GM21526 (cell line): ENCODE results near the gene PLCG2.
"Not testable (repeated sequence)": the region's sequence is repeated elsewhere in the genome, so short reads cannot be mapped to it uniquely, and the experiment has no call there.

Experiments
- ATAC-seq: cut with Tn5 transposase; IDR thresholded peaks from one replicate; pipeline ENCODE4 v1.9.1; 2021; ENCODE audit warnings: moderate library complexity; ENCODE audit not compliant: unreplicated experiment, low FRiP score

The PLCG2 gene

DNA sequence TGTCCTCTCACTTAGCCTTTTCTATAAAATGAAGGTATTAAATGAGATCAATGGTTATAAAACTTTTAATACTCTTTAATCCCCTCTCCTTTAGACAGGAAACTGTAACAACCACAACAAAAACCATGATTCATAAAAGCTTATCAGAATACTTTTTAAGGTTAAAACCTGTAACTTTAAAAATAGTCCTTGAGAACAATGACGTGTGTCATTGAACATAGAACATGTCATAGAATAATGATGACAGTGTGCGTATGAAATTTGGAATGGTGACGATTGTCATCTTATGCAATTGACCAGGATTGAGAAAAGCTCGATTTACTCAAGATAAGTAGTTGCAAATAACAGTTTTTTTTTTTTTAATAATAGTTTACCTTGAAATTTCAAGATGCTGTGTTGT lies 94.1 kb downstream of the PLCG2 start:
- no peak for ATAC-seq

- no peak for ATAC-seq
Observed at GRCh38 chr16:81873843-81874752, 95.0 kb downstream of the PLCG2 start.

DNA sequence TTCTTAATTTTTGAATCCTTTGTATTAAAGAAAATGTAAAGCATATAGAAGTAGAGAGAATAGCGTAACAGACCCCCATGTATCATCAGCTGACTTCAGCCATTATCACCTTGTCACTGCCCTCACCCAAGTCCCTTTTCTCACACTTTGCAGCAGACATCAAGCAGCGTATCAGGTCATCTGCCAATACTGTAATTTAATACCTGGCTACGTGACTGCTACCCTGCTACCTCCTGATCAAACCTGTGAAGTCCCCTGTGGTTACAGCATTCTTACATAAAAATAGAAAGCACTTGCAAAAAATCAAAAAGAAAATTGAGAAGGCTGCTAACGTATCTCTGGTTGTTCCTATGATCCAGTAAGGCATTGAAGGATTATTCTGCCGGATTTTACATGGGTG lies 96.4 kb downstream of the PLCG2 start:
- ATAC-seq, result no peak

- no peak for ATAC-seq
Observed at GRCh38 chr16:81876273-81876900, 97.3 kb downstream of the PLCG2 start.

- not testable (repeated sequence) for ATAC-seq
Observed at GRCh38 chr16:81877490-81877889, 98.4 kb downstream of the PLCG2 start.

DNA sequence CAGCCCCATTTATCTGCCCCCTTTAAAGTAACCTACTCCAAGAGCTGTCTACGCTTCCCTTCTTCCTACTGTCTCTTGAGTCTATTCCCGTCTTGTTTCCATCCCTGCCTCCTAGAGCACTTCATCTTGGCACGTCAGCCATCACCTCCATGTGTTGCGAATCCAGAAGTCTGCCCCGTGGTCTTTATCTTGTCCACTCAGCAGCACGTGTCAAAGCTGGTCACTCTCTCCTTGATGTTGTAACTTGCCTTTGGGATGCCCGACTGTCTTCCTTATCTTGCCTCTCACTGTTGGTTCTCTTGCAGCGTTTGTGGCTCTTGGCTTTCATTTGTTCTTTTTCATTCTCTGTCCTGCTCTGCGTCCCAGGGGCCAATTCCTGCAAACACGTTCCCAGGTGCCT lies 99.4 kb downstream of the PLCG2 start:
- no peak for ATAC-seq

- ATAC-seq, result no peak
Observed at GRCh38 chr16:81879625-81880024, 100.5 kb downstream of the PLCG2 start.

GRCh38 chr16:81880816-81881215 lies 101.7 kb downstream of the PLCG2 start:
- no peak for ATAC-seq

GRCh38 chr16:81881228-81881627 lies 102.1 kb downstream of the PLCG2 start:
- no peak for ATAC-seq

- ATAC-seq, result no peak
Observed at GRCh38 chr16:81882559-81882958, 103.5 kb downstream of the PLCG2 start.

- no peak for ATAC-seq
Observed at GRCh38 chr16:81883235-81883634, 104.1 kb downstream of the PLCG2 start.

DNA sequence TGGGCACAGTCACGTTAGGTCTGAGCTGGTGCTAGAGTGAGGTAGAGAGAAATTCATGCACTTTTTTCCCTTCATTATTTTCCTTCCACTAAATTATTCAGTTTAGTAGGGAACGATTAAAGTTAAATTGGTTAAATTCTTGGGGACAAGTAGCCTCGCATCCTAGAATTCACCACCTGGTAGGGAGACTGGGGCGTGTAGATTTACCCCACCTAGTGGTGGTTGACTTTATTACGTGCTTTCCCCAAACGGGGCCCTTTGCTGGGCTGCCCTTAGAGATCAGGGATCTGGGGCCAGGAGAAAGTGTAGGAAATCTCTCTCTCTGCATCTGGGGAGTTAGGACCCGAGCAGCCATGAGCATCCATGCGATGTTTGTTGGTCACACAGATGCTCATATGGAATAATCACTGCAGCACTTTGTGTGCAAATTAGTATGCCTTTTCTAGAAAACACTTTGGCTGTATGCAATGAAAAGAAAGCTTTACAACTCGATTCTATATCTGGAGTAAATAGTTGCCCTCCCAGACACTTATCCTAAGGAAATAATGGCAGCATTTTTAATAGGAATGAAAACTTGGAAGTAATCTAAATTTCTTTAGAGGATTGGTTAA lies 107.0 kb downstream of the PLCG2 start:
- no peak for ATAC-seq

- ATAC-seq, result no peak
Observed at GRCh38 chr16:81888520-81889394, 109.7 kb downstream of the PLCG2 start.

GRCh38 chr16:81891736-81892364 lies 112.8 kb downstream of the PLCG2 start:
- no peak for ATAC-seq

GRCh38 chr16:81894592-81894991 lies 115.5 kb downstream of the PLCG2 start:
- ATAC-seq, result no peak

- no peak for ATAC-seq
Observed at GRCh38 chr16:81896902-81897301, 117.8 kb downstream of the PLCG2 start.

DNA sequence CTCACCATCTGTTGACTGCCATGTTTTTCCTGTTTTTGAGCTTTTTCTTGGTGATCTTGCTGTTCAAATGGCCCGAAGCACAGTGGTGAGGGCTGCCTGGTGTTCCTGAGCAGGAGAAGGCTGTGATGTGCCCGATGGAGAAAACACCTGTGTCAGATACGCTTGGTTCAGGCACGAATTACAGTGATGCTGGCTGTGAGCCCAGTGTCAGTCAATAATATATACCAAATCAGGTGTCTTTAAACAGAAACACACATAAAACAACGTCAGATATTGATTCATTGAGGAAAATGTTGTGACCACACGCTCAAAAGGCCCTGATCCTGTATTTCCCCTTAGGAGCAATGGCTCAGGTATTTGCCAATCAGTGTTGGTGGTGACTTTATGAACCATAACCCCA lies 120.5 kb downstream of the PLCG2 start:
- no peak for ATAC-seq

GRCh38 chr16:81900014-81900413 lies 120.9 kb downstream of the PLCG2 start:
- no peak for ATAC-seq

- no peak for ATAC-seq
Observed at GRCh38 chr16:81900456-81900855, 121.4 kb downstream of the PLCG2 start.

DNA sequence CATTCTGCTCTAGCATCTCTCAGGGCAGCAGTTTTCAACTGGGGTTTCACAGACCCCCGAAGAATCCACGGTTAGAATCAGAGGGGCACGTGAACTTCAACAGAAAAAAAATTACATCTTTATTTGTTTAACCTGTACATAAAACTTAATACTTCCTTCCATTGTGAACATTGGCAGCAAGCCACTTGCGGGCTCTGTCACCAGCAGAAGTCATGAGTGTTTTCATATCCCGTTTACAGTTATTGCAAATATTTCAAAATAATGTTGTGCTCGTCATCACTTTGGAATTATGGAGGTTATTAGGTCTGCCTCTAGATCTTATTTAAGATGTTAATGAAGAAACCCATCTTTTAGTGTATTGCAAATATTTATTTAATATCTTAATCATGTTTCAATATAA lies 122.4 kb downstream of the PLCG2 start:
- ATAC-seq, result no peak
